Subcutaneous adipose tissue (tissue), 4 donors: Measurements from ENCODE around the gene HIVEP3. TPM values are rescaled to one million over a fixed set of nuclear protein-coding genes. Genes with fewer than 3 reads are reported as not detected.

Source experiments
- CTCF ChIP-seq: fragments of 450-650 bp; IDR thresholded peaks from one replicate; pipeline ENCODE4 v1.5.1; 2016; ENCODE audit warnings: low read depth, mild to moderate bottlenecking, control low read depth, antibody characterized with exemption, moderate library complexity
- total RNA-seq, 4 donors: library from RNA; depleted of rRNA; stranded (reverse); fragments of >200 nt; gene quantifications; one replicate each; pipeline ENCODE4 v1.1.0, GENCODE V29; 2016

The HIVEP3 gene
- total RNA-seq, 4 donors from 2014 or later = 2.4 to 9.6 (median 5.0) TPM

- no peak for TF ChIP-seq CTCF
These were observed 353.8 kb downstream of the HIVEP3 start for GRCh38 chr1:41564741-41565475.

GRCh38 chr1:41562328-41562727 lies 356.4 kb downstream of the HIVEP3 start:
- no peak for TF ChIP-seq CTCF

GRCh38 chr1:41560931-41561330 lies 357.8 kb downstream of the HIVEP3 start:
- TF ChIP-seq CTCF = no peak

- TF ChIP-seq CTCF = no peak
These were observed 358.2 kb downstream of the HIVEP3 start for GRCh38 chr1:41560496-41560895.

- no peak for TF ChIP-seq CTCF
These were observed 359.4 kb downstream of the HIVEP3 start for GRCh38 chr1:41559331-41559730.

GRCh38 chr1:41558761-41559171 lies 360.0 kb downstream of the HIVEP3 start:
- TF ChIP-seq CTCF = no peak

- no peak for TF ChIP-seq CTCF
These were observed 360.8 kb downstream of the HIVEP3 start for GRCh38 chr1:41557751-41558455.
